SK-N-SH (cell line): ENCODE measurements around the gene TTC7B. TPM values are rescaled to one million over a fixed set of nuclear protein-coding genes. Genes with fewer than 3 reads are reported as not detected.

ENCODE experiments used
- CTCF ChIA-PET: fragments of 300-600, 350-600 bp; formaldehyde crosslinking; extraction: SDS; loops from one replicate; lab custom pipeline; 2021; lab: Yijun Ruan, JAX
- POLR2A ChIA-PET: fragments of 350-600 bp; sonication (Branson Sonifier 250); formaldehyde crosslinking; extraction: SDS; loops from one replicate; lab custom pipeline; 2020; ENCODE audit warnings: antibody characterized with exemption, inconsistent platforms; lab: Yijun Ruan, JAX
- DNase-seq: peaks from one replicate; pipeline ENCODE4 v3.0.0; 2012
- H2AFZ ChIP-seq: fragments of 200-600 bp; sonication (generic); 2 replicates; pipeline ENCODE4 v1.8.1; 2016; ENCODE audit warnings: antibody characterized with exemption, mild to moderate bottlenecking, low read depth
- H3F3A ChIP-seq: fragments of 200-600 bp; sonication (generic); replicated peaks from 2 replicates; pipeline ENCODE3; 2016; ENCODE audit warnings: antibody characterized with exemption, mild to moderate bottlenecking; ENCODE audit not compliant: insufficient read depth
- H3K27ac ChIP-seq, 2 experiments: fragments of 200-500 bp in 1 of 2; fragments of 200-600 bp in 1 of 2; sonication (Bioruptor generic) in 1 of 2; sonication (generic), shearing (Covaris generic) in 1 of 2; 2 replicates each; pipeline versions ENCODE4 v1.5.1 to v1.6.1; 2014 to 2016; ENCODE audit warnings: low read depth in 2 of 2, inconsistent platforms in 1 of 2, low read length in 1 of 2, mild to moderate bottlenecking in 1 of 2, mixed read lengths in 1 of 2
- H3K27me3 ChIP-seq: fragments of 200-600 bp; sonication (generic), shearing (Covaris generic); 2 replicates; pipeline ENCODE4 v1.6.1; 2016; ENCODE audit warnings: mixed run types; ENCODE audit not compliant: insufficient read depth
- H3K36me3 ChIP-seq, 2 experiments: fragments of 200-500 bp in 1 of 2; fragments of 200-600 bp in 1 of 2; sonication (Bioruptor generic) in 1 of 2; sonication (generic) in 1 of 2; replicated peaks in 1 of 2; 2 replicates each; pipeline versions ENCODE3 to v1.5.1; 2014 to 2016; ENCODE audit warnings: low read length in 1 of 2, mild to moderate bottlenecking in 1 of 2; ENCODE audit not compliant: insufficient read depth in 2 of 2, control insufficient read depth in 1 of 2
- H3K4me1 ChIP-seq, 2 experiments: fragments of 200-500 bp in 1 of 2; fragments of 200-600 bp in 1 of 2; sonication (Bioruptor generic) in 1 of 2; sonication (generic), shearing (Covaris generic) in 1 of 2; 2 replicates each; pipeline versions ENCODE4 v1.5.1 to v1.6.1; 2014 to 2016; ENCODE audit warnings: low read depth in 1 of 2, low read length in 1 of 2, mixed run types in 1 of 2; ENCODE audit not compliant: insufficient read depth in 2 of 2, control insufficient read depth in 1 of 2
- H3K4me2 ChIP-seq: fragments of 200-600 bp; sonication (generic), shearing (Covaris generic); 2 replicates; pipeline ENCODE4 v1.6.1; 2017; ENCODE audit warnings: mixed run types
- H3K4me3 ChIP-seq, 2 experiments: fragments of 200-500 bp in 1 of 2; fragments of 200-600 bp in 1 of 2; sonication (Bioruptor generic) in 1 of 2; sonication (generic), shearing (Covaris generic) in 1 of 2; 2 replicates each; pipeline versions ENCODE4 v1.5.1 to v1.8.1; 2014 to 2016; ENCODE audit warnings: low read depth in 2 of 2, inconsistent platforms in 1 of 2, low read length in 1 of 2, mild to moderate bottlenecking in 1 of 2, mixed read lengths in 1 of 2, moderate library complexity in 1 of 2
- H3K79me2 ChIP-seq: fragments of 200-600 bp; sonication (generic); 2 replicates; pipeline ENCODE4 v1.8.1; 2017; ENCODE audit warnings: mild to moderate bottlenecking; ENCODE audit not compliant: insufficient read depth
- H3K9ac ChIP-seq: fragments of 200-600 bp; sonication (generic); 2 replicates; pipeline ENCODE4 v1.6.1; 2017; ENCODE audit warnings: mixed run types
- H3K9me2 ChIP-seq: fragments of 200-600 bp; sonication (generic); 2 replicates; pipeline ENCODE4 v1.6.1; 2017; ENCODE audit warnings: mixed run types
- H3K9me3 ChIP-seq: fragments of 200-600 bp; sonication (generic); 2 replicates; pipeline ENCODE4 v1.6.1; 2017; ENCODE audit warnings: mixed run types, mild to moderate bottlenecking, moderate library complexity
- H4K20me1 ChIP-seq: fragments of 200-600 bp; sonication (generic); 2 replicates; pipeline ENCODE4 v1.6.1; 2017; ENCODE audit warnings: mild to moderate bottlenecking, mixed run types; ENCODE audit not compliant: insufficient read depth
- ELF1 ChIP-seq: IDR thresholded peaks from 2 replicates; pipeline ENCODE4 v1.4.0; 2012
- EP300 ChIP-seq, 2 experiments: IDR thresholded peaks; 2 replicates each; pipeline versions ENCODE4 v1.4.0 to v1.6.1; 2012; ENCODE audit warnings: borderline replicate concordance in 1 of 2, low read depth in 1 of 2, low read length in 1 of 2
- EZH2phosphoT487 ChIP-seq: fragments of 200-600 bp; sonication (generic); IDR thresholded peaks from 2 replicates; pipeline ENCODE4 v1.6.1; 2017; ENCODE audit warnings: low read depth, mixed run types, mild to moderate bottlenecking, antibody characterized with exemption, moderate library complexity, borderline replicate concordance
- FOSL2 ChIP-seq: IDR thresholded peaks from 2 replicates; pipeline ENCODE4 v1.4.0; 2012; ENCODE audit warnings: low read depth, mild to moderate bottlenecking, moderate library complexity, borderline replicate concordance
- GABPA ChIP-seq: IDR thresholded peaks from 2 replicates; pipeline ENCODE4 v1.4.0; 2012; ENCODE audit warnings: low read depth, mild to moderate bottlenecking
- GATA2 ChIP-seq: sonication (generic); formaldehyde crosslinking; IDR thresholded peaks from 2 replicates; pipeline ENCODE4 v1.5.0; 2020; ENCODE audit warnings: mild to moderate bottlenecking, missing genetic modification reagents
- NFIC ChIP-seq: IDR thresholded peaks from 2 replicates; pipeline ENCODE4 v1.4.0; 2012; ENCODE audit warnings: borderline replicate concordance
- NRF1 ChIP-seq: IDR thresholded peaks from 2 replicates; pipeline ENCODE4 v1.6.1; 2012; ENCODE audit warnings: low read depth, mild to moderate bottlenecking, low read length
- POLR2AphosphoS5 ChIP-seq: IDR thresholded peaks from 2 replicates; pipeline ENCODE4 v1.6.1; 2012; ENCODE audit warnings: low read depth, low read length
- RCOR1 ChIP-seq: fragments of 150-350 bp; IDR thresholded peaks from 2 replicates; pipeline ENCODE4 v1.6.1; 2017; ENCODE audit warnings: antibody characterized with exemption, low read length
- RXRA ChIP-seq: IDR thresholded peaks from 2 replicates; pipeline ENCODE4 v1.4.0; 2012; ENCODE audit warnings: low read depth, mild to moderate bottlenecking, borderline replicate concordance
- SIN3A ChIP-seq: IDR thresholded peaks from 2 replicates; pipeline ENCODE4 v1.6.1; 2012; ENCODE audit warnings: low read depth, mild to moderate bottlenecking, low read length, moderate library complexity, borderline replicate concordance
- SMC3 ChIP-seq: IDR thresholded peaks from 2 replicates; pipeline ENCODE4 v1.6.1; 2012; ENCODE audit warnings: low read depth, low read length, improper control_type of control experiment
- TCF12 ChIP-seq: IDR thresholded peaks from 2 replicates; pipeline ENCODE4 v1.4.0; 2012
- TEAD4 ChIP-seq: IDR thresholded peaks from 2 replicates; pipeline ENCODE4 v1.4.0; 2012; ENCODE audit warnings: mild to moderate bottlenecking, borderline replicate concordance; ENCODE audit not compliant: insufficient read depth
- WGBS: methylation state at CpG from one replicate; pipeline ENCODE4 v1.1.6; 2017; ENCODE audit warnings: low lambda C conversion rate; 5-methylcytosine and 5-hydroxymethylcytosine counted together
- polyA plus RNA-seq, 3 experiments: library from polyadenylated mRNA; depleted of rRNA; stranded (reverse); fragments of >200 nt; gene quantifications; 2 replicates each; pipeline ENCODE4 v1.2.3, GENCODE V29; 2012
- TF ChIP-seq, protein P1 (sequence below): IDR thresholded peaks from 2 replicates; pipeline ENCODE4; 2012
- TF ChIP-seq, protein P2 (sequence below): fragments of 200-600 bp; sonication (generic); IDR thresholded peaks from 2 replicates; pipeline ENCODE4 v1.6.1; 2017; ENCODE audit warnings: antibody characterized with exemption, mild to moderate bottlenecking, moderate library complexity
- TF ChIP-seq, protein P3 (sequence below): IDR thresholded peaks from 2 replicates; pipeline ENCODE4 v1.4.0; 2012; ENCODE audit warnings: low read depth, borderline replicate concordance
- TF ChIP-seq, protein P4 (sequence below): IDR thresholded peaks from 2 replicates; pipeline ENCODE4 v1.4.0; 2012; ENCODE audit warnings: low read depth, borderline replicate concordance
- TF ChIP-seq, protein P5 (sequence below): IDR thresholded peaks from 2 replicates; pipeline ENCODE4 v1.6.1; 2012; ENCODE audit warnings: mild to moderate bottlenecking, low read depth, low read length, moderate library complexity

Gene TTC7B
- polyA plus RNA-seq, 1 of the 3 experiments (the other 2 are of a cell fraction), result 43.1 TPM

DNA sequence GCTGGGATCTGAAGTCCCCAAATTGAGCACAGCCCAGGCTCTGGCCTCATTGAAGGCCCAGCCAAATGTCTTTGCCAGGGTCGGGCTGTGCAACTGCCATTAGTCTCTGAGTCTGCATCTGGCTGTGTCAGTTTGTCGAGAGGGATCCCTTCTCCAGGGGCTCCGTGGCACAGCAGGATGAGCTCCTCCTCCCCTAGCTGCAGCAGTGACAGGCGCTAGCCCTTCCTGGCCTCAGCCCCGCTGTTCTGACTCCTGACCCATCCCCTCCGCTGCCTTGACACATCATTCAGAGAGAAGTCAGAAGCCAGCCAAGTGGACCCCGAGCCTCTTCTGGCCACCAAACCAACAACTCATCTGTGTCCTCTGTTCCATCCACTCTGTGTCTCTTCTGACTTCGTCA is 231.1 kb downstream of the TTC7B start (continued):
- no peak for TF ChIP-seq SMC3

DNA sequence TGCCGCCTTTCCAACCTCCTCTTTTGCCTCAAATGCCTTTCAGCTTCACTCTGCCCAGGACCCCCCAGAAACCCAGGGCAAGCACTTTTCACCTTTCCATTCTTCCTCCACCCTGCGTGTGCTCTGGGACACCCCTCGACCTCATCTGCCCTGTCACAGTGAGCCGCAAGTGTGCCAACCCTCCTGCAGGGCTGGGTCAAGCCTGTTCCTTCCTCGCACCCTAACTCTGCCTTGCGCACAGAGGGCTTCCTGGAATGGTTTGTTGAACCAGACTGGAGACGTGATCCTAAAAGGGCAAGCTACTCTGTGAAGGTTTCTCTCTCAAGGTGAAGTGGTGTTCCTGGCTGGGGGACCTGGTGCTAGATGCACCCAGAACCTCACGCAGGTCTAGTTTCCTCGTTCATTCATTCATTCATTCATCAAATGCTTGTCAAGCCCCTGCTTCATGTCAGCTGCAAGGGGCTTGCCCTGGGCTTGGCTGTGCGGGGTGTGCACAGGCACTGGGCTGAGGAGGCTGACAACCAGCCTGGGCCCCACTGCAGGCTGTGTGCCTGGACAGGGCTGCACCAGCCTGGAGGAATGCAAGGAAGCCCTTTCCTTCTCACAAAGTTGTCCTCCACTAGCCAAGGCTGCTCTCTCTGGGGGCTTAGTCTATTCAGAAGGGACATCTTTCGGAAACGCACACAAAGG is 232.2 kb downstream of the TTC7B start:
- ChIA-PET CTCF (interaction anchor here (1.0 to 1.8 kb wide), 3 partner anchors 16 to 184 kb away, joined by 3 to 5 read pairs (median 3); no protein-coding TSS in a partner anchor), POLR2A (no interaction called here)
- no peak for DNase-seq

More for the DNA sequence above, 232.2 kb downstream of the TTC7B start:
- no peak overlapping the region for H3K9ac ChIP-seq
- 95% methylated on average over 10 of the region's 12 CpGs for WGBS
- no peaks in the 10 kb centered on the region for H3K79me2 ChIP-seq
- no peaks in the 10 kb centered on the region for H3K9me3 ChIP-seq
- no peak overlapping the region for H3K27ac ChIP-seq
- H3K4me3 ChIP-seq, result no peak overlapping the region
- H3K4me1 ChIP-seq, result peaks cover 0 to 10% of the 10 kb centered on the region in 2 experiments; a peak in 1 of 4 replicates
- no peak overlapping the region for H3K4me2 ChIP-seq
- no peaks in the 10 kb centered on the region for H3F3A ChIP-seq
- no peak overlapping the region for H2AFZ ChIP-seq
- H3K9me2 ChIP-seq, result no peaks in the 10 kb centered on the region
- no peaks in the 10 kb centered on the region for H4K20me1 ChIP-seq
- TF ChIP-seq, protein P1, sequence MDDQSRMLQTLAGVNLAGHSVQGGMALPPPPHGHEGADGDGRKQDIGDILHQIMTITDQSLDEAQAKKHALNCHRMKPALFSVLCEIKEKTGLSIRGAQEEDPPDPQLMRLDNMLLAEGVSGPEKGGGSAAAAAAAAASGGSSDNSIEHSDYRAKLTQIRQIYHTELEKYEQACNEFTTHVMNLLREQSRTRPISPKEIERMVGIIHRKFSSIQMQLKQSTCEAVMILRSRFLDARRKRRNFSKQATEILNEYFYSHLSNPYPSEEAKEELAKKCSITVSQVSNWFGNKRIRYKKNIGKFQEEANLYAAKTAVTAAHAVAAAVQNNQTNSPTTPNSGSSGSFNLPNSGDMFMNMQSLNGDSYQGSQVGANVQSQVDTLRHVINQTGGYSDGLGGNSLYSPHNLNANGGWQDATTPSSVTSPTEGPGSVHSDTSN, result no peak
- TF ChIP-seq EZH2phosphoT487 (no peak), RXRA (no peak), ELF1 (no peak), NFIC (no peak), GATA2 (CRISPR knock-in tag) (no peak), NRF1 (no peak), FOSL2 (no peak), TCF12 (no peak), SIN3A (no peak), GABPA (no peak), POLR2AphosphoS5 (no peak), EP300 (IDR thresholded peaks at IDR 0.05; ENCODE audit: borderline replicate concordance in 1 of 2, low read depth in 1 of 2, low read length in 1 of 2) (no peak), TEAD4 (no peak), RCOR1 (no peak)
- TF ChIP-seq, protein P2, sequence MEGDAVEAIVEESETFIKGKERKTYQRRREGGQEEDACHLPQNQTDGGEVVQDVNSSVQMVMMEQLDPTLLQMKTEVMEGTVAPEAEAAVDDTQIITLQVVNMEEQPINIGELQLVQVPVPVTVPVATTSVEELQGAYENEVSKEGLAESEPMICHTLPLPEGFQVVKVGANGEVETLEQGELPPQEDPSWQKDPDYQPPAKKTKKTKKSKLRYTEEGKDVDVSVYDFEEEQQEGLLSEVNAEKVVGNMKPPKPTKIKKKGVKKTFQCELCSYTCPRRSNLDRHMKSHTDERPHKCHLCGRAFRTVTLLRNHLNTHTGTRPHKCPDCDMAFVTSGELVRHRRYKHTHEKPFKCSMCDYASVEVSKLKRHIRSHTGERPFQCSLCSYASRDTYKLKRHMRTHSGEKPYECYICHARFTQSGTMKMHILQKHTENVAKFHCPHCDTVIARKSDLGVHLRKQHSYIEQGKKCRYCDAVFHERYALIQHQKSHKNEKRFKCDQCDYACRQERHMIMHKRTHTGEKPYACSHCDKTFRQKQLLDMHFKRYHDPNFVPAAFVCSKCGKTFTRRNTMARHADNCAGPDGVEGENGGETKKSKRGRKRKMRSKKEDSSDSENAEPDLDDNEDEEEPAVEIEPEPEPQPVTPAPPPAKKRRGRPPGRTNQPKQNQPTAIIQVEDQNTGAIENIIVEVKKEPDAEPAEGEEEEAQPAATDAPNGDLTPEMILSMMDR, result no peak
- TF ChIP-seq, protein P3, sequence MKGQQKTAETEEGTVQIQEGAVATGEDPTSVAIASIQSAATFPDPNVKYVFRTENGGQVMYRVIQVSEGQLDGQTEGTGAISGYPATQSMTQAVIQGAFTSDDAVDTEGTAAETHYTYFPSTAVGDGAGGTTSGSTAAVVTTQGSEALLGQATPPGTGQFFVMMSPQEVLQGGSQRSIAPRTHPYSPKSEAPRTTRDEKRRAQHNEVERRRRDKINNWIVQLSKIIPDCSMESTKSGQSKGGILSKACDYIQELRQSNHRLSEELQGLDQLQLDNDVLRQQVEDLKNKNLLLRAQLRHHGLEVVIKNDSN, result no peak
- TF ChIP-seq, protein P4, sequence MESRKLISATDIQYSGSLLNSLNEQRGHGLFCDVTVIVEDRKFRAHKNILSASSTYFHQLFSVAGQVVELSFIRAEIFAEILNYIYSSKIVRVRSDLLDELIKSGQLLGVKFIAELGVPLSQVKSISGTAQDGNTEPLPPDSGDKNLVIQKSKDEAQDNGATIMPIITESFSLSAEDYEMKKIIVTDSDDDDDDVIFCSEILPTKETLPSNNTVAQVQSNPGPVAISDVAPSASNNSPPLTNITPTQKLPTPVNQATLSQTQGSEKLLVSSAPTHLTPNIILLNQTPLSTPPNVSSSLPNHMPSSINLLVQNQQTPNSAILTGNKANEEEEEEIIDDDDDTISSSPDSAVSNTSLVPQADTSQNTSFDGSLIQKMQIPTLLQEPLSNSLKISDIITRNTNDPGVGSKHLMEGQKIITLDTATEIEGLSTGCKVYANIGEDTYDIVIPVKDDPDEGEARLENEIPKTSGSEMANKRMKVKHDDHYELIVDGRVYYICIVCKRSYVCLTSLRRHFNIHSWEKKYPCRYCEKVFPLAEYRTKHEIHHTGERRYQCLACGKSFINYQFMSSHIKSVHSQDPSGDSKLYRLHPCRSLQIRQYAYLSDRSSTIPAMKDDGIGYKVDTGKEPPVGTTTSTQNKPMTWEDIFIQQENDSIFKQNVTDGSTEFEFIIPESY, result no peak
- TF ChIP-seq, protein P5, sequence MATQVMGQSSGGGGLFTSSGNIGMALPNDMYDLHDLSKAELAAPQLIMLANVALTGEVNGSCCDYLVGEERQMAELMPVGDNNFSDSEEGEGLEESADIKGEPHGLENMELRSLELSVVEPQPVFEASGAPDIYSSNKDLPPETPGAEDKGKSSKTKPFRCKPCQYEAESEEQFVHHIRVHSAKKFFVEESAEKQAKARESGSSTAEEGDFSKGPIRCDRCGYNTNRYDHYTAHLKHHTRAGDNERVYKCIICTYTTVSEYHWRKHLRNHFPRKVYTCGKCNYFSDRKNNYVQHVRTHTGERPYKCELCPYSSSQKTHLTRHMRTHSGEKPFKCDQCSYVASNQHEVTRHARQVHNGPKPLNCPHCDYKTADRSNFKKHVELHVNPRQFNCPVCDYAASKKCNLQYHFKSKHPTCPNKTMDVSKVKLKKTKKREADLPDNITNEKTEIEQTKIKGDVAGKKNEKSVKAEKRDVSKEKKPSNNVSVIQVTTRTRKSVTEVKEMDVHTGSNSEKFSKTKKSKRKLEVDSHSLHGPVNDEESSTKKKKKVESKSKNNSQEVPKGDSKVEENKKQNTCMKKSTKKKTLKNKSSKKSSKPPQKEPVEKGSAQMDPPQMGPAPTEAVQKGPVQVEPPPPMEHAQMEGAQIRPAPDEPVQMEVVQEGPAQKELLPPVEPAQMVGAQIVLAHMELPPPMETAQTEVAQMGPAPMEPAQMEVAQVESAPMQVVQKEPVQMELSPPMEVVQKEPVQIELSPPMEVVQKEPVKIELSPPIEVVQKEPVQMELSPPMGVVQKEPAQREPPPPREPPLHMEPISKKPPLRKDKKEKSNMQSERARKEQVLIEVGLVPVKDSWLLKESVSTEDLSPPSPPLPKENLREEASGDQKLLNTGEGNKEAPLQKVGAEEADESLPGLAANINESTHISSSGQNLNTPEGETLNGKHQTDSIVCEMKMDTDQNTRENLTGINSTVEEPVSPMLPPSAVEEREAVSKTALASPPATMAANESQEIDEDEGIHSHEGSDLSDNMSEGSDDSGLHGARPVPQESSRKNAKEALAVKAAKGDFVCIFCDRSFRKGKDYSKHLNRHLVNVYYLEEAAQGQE, result no peak
- TF ChIP-seq, all 33 proteins: peak for 0
- Histone ChIP-seq H3K36me3 (peaks cover 0 to 2% of the 10 kb centered on the region in 2 experiments), H3K27me3 (no peaks in the 10 kb centered on the region)
